SK-N-SH (cell line): ENCODE results near the gene KAT5. TPM values are rescaled to one million over a fixed set of nuclear protein-coding genes. Genes with fewer than 3 reads are reported as not detected.

Source experiments
- CTCF ChIA-PET: fragments of 300-600, 350-600 bp; formaldehyde crosslinking; extraction: SDS; loops from one replicate; lab custom pipeline; 2021; lab: Yijun Ruan, JAX
- POLR2A ChIA-PET: fragments of 350-600 bp; sonication (Branson Sonifier 250); formaldehyde crosslinking; extraction: SDS; loops from one replicate; lab custom pipeline; 2020; ENCODE audit warnings: antibody characterized with exemption, inconsistent platforms; lab: Yijun Ruan, JAX
- DNase-seq: peaks from one replicate; pipeline ENCODE4 v3.0.0; 2012
- H2AFZ ChIP-seq: fragments of 200-600 bp; sonication (generic); 2 replicates; pipeline ENCODE4 v1.8.1; 2016; ENCODE audit warnings: antibody characterized with exemption, mild to moderate bottlenecking, low read depth
- H3F3A ChIP-seq: fragments of 200-600 bp; sonication (generic); replicated peaks from 2 replicates; pipeline ENCODE3; 2016; ENCODE audit warnings: antibody characterized with exemption, mild to moderate bottlenecking; ENCODE audit not compliant: insufficient read depth
- H3K27ac ChIP-seq, 2 experiments: fragments of 200-500 bp in 1 of 2; fragments of 200-600 bp in 1 of 2; sonication (Bioruptor generic) in 1 of 2; sonication (generic), shearing (Covaris generic) in 1 of 2; 2 replicates each; pipeline versions ENCODE4 v1.5.1 to v1.6.1; 2014 to 2016; ENCODE audit warnings: low read depth in 2 of 2, inconsistent platforms in 1 of 2, low read length in 1 of 2, mild to moderate bottlenecking in 1 of 2, mixed read lengths in 1 of 2
- H3K27me3 ChIP-seq: fragments of 200-600 bp; sonication (generic), shearing (Covaris generic); 2 replicates; pipeline ENCODE4 v1.6.1; 2016; ENCODE audit warnings: mixed run types; ENCODE audit not compliant: insufficient read depth
- H3K36me3 ChIP-seq, 2 experiments: fragments of 200-500 bp in 1 of 2; fragments of 200-600 bp in 1 of 2; sonication (Bioruptor generic) in 1 of 2; sonication (generic) in 1 of 2; replicated peaks in 1 of 2; 2 replicates each; pipeline versions ENCODE3 to v1.5.1; 2014 to 2016; ENCODE audit warnings: low read length in 1 of 2, mild to moderate bottlenecking in 1 of 2; ENCODE audit not compliant: insufficient read depth in 2 of 2, control insufficient read depth in 1 of 2
- H3K4me1 ChIP-seq, 2 experiments: fragments of 200-500 bp in 1 of 2; fragments of 200-600 bp in 1 of 2; sonication (Bioruptor generic) in 1 of 2; sonication (generic), shearing (Covaris generic) in 1 of 2; 2 replicates each; pipeline versions ENCODE4 v1.5.1 to v1.6.1; 2014 to 2016; ENCODE audit warnings: low read depth in 1 of 2, low read length in 1 of 2, mixed run types in 1 of 2; ENCODE audit not compliant: insufficient read depth in 2 of 2, control insufficient read depth in 1 of 2
- H3K4me2 ChIP-seq: fragments of 200-600 bp; sonication (generic), shearing (Covaris generic); 2 replicates; pipeline ENCODE4 v1.6.1; 2017; ENCODE audit warnings: mixed run types
- H3K4me3 ChIP-seq, 2 experiments: fragments of 200-500 bp in 1 of 2; fragments of 200-600 bp in 1 of 2; sonication (Bioruptor generic) in 1 of 2; sonication (generic), shearing (Covaris generic) in 1 of 2; 2 replicates each; pipeline versions ENCODE4 v1.5.1 to v1.8.1; 2014 to 2016; ENCODE audit warnings: low read depth in 2 of 2, inconsistent platforms in 1 of 2, low read length in 1 of 2, mild to moderate bottlenecking in 1 of 2, mixed read lengths in 1 of 2, moderate library complexity in 1 of 2
- H3K79me2 ChIP-seq: fragments of 200-600 bp; sonication (generic); 2 replicates; pipeline ENCODE4 v1.8.1; 2017; ENCODE audit warnings: mild to moderate bottlenecking; ENCODE audit not compliant: insufficient read depth
- H3K9ac ChIP-seq: fragments of 200-600 bp; sonication (generic); 2 replicates; pipeline ENCODE4 v1.6.1; 2017; ENCODE audit warnings: mixed run types
- H3K9me2 ChIP-seq: fragments of 200-600 bp; sonication (generic); 2 replicates; pipeline ENCODE4 v1.6.1; 2017; ENCODE audit warnings: mixed run types
- H3K9me3 ChIP-seq: fragments of 200-600 bp; sonication (generic); 2 replicates; pipeline ENCODE4 v1.6.1; 2017; ENCODE audit warnings: mixed run types, mild to moderate bottlenecking, moderate library complexity
- H4K20me1 ChIP-seq: fragments of 200-600 bp; sonication (generic); 2 replicates; pipeline ENCODE4 v1.6.1; 2017; ENCODE audit warnings: mild to moderate bottlenecking, mixed run types; ENCODE audit not compliant: insufficient read depth
- EZH2phosphoT487 ChIP-seq: fragments of 200-600 bp; sonication (generic); IDR thresholded peaks from 2 replicates; pipeline ENCODE4 v1.6.1; 2017; ENCODE audit warnings: low read depth, mixed run types, mild to moderate bottlenecking, antibody characterized with exemption, moderate library complexity, borderline replicate concordance
- FOSL2 ChIP-seq: IDR thresholded peaks from 2 replicates; pipeline ENCODE4 v1.4.0; 2012; ENCODE audit warnings: low read depth, mild to moderate bottlenecking, moderate library complexity, borderline replicate concordance
- JUND ChIP-seq: IDR thresholded peaks from 2 replicates; pipeline ENCODE4 v1.4.0; 2012
- MAX ChIP-seq: IDR thresholded peaks from 2 replicates; pipeline ENCODE4 v1.4.0; 2012; ENCODE audit warnings: low read depth
- MEF2A ChIP-seq: IDR thresholded peaks from 2 replicates; pipeline ENCODE4 v1.4.0; 2012; ENCODE audit warnings: low read depth, borderline replicate concordance
- NFIC ChIP-seq: IDR thresholded peaks from 2 replicates; pipeline ENCODE4 v1.4.0; 2012; ENCODE audit warnings: borderline replicate concordance
- NRF1 ChIP-seq: IDR thresholded peaks from 2 replicates; pipeline ENCODE4 v1.6.1; 2012; ENCODE audit warnings: low read depth, mild to moderate bottlenecking, low read length
- RAD21 ChIP-seq: IDR thresholded peaks from 2 replicates; pipeline ENCODE4 v1.6.1; 2012; ENCODE audit warnings: mild to moderate bottlenecking, low read length
- REST ChIP-seq: IDR thresholded peaks from 2 replicates; pipeline ENCODE4 v1.6.1; 2012; ENCODE audit warnings: mild to moderate bottlenecking, low read depth, low read length, moderate library complexity
- RFX5 ChIP-seq: IDR thresholded peaks from 2 replicates; pipeline ENCODE4 v1.6.1; 2012; ENCODE audit warnings: mild to moderate bottlenecking, improper control_type of control experiment, low read length
- SIN3A ChIP-seq: IDR thresholded peaks from 2 replicates; pipeline ENCODE4 v1.6.1; 2012; ENCODE audit warnings: low read depth, mild to moderate bottlenecking, low read length, moderate library complexity, borderline replicate concordance
- SMC3 ChIP-seq: IDR thresholded peaks from 2 replicates; pipeline ENCODE4 v1.6.1; 2012; ENCODE audit warnings: low read depth, low read length, improper control_type of control experiment
- TCF12 ChIP-seq: IDR thresholded peaks from 2 replicates; pipeline ENCODE4 v1.4.0; 2012
- TEAD4 ChIP-seq: IDR thresholded peaks from 2 replicates; pipeline ENCODE4 v1.4.0; 2012; ENCODE audit warnings: mild to moderate bottlenecking, borderline replicate concordance; ENCODE audit not compliant: insufficient read depth
- YY1 ChIP-seq: IDR thresholded peaks from 2 replicates; pipeline ENCODE4 v1.4.0; 2012; ENCODE audit warnings: low read depth, mild to moderate bottlenecking
- WGBS: methylation state at CpG from one replicate; pipeline ENCODE4 v1.1.6; 2017; ENCODE audit warnings: low lambda C conversion rate; 5-methylcytosine and 5-hydroxymethylcytosine counted together
- polyA plus RNA-seq, 3 experiments: library from polyadenylated mRNA; depleted of rRNA; stranded (reverse); fragments of >200 nt; gene quantifications; 2 replicates each; pipeline ENCODE4 v1.2.3, GENCODE V29; 2012
- TF ChIP-seq, protein P1 (sequence below): fragments of 200-600 bp; sonication (generic); IDR thresholded peaks from 2 replicates; pipeline ENCODE4 v1.6.1; 2017; ENCODE audit warnings: antibody characterized with exemption, mild to moderate bottlenecking, moderate library complexity

Gene KAT5
- polyA plus RNA-seq, 1 of the 3 experiments (the other 2 are of a cell fraction), result 51.9 TPM

DNA sequence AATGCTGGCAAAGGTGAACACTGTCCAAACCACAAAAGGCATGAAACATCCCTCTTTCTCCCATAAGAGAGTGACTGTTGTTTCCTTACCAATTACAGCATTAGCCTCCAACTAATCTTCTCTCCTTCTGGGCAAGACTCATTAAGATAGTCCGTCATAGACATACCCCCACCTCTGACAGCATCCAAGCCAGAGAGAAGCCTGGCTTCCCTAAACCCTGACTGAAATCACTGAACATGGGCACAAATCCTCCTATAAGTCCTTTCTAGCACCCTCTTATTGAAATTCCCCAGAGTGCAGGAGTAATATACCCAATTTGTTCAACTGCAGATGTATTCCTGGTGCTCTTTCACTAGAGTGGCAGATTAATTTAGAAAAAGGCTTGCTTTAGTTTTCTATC lies 10.2 kb downstream of the KAT5 start:
- no peaks in the 10 kb centered on the region for H3K9me3 ChIP-seq
- H3K4me3 ChIP-seq, result no peak overlapping the region
- no peak overlapping the region for H2AFZ ChIP-seq
- H3K9me2 ChIP-seq, result no peaks in the 10 kb centered on the region
- WGBS, result 83% methylated on average over 1 of the region's 1 CpG
- no peak overlapping the region for H3K27ac ChIP-seq
- peaks cover 17% of the 10 kb centered on the region; the same call in 1 of the 2 replicates for H4K20me1 ChIP-seq
- H3K27me3 ChIP-seq, result no peaks in the 10 kb centered on the region
- ChIA-PET POLR2A (no interaction called here), CTCF (interaction anchor here (1.2 to 4.0 kb wide), 5 partner anchors 10 to 95 kb away, joined by 3 to 15 read pairs (median 4); partner anchors contain the start of gene KAT5)
- TF ChIP-seq JUND (no peak), RAD21 (no peak), MEF2A (no peak), YY1 (no peak), TCF12 (no peak), NRF1 (no peak), SMC3 (no peak), NFIC (no peak), EZH2phosphoT487 (no peak), REST (no peak), FOSL2 (no peak), TEAD4 (no peak), SIN3A (no peak), MAX (no peak), RFX5 (no peak)
- TF ChIP-seq, protein P1, sequence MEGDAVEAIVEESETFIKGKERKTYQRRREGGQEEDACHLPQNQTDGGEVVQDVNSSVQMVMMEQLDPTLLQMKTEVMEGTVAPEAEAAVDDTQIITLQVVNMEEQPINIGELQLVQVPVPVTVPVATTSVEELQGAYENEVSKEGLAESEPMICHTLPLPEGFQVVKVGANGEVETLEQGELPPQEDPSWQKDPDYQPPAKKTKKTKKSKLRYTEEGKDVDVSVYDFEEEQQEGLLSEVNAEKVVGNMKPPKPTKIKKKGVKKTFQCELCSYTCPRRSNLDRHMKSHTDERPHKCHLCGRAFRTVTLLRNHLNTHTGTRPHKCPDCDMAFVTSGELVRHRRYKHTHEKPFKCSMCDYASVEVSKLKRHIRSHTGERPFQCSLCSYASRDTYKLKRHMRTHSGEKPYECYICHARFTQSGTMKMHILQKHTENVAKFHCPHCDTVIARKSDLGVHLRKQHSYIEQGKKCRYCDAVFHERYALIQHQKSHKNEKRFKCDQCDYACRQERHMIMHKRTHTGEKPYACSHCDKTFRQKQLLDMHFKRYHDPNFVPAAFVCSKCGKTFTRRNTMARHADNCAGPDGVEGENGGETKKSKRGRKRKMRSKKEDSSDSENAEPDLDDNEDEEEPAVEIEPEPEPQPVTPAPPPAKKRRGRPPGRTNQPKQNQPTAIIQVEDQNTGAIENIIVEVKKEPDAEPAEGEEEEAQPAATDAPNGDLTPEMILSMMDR, result no peak
- H3K36me3 ChIP-seq, result peaks cover 6 to 19% of the 10 kb centered on the region in 2 experiments
- peaks cover 7 to 19% of the 10 kb centered on the region in 2 experiments; a peak in 1 of 4 replicates for H3K4me1 ChIP-seq
- DNase-seq, result no peak
- peaks cover 6% of the 10 kb centered on the region for H3F3A ChIP-seq
- no peak overlapping the region for H3K9ac ChIP-seq
- peaks cover 27% of the 10 kb centered on the region for H3K79me2 ChIP-seq
- H3K4me2 ChIP-seq, result no peak overlapping the region
